HEK293 (cell line): ENCODE results near the gene MRPS24.

ENCODE experiments used
- KLF7 ChIP-seq: fragments of 450-650 bp; formaldehyde crosslinking; IDR thresholded peaks from 2 replicates; pipeline ENCODE4 v1.5.1; 2016; ENCODE audit warnings: missing biosample characterization, missing genetic modification characterization, borderline replicate concordance
- MYNN ChIP-seq: fragments of 450-650 bp; formaldehyde crosslinking; IDR thresholded peaks from 2 replicates; pipeline ENCODE4 v1.5.1; 2016; ENCODE audit warnings: missing biosample characterization, missing genetic modification characterization, borderline replicate concordance
- SALL2 ChIP-seq: fragments of 450-650 bp; formaldehyde crosslinking; IDR thresholded peaks from 2 replicates; pipeline ENCODE4 v1.5.0; 2017; ENCODE audit warnings: missing biosample characterization, mild to moderate bottlenecking, missing genetic modification characterization, borderline replicate concordance
- SCRT2 ChIP-seq: fragments of 450-650 bp; formaldehyde crosslinking; IDR thresholded peaks from 2 replicates; pipeline ENCODE4 v1.5.1; 2016; ENCODE audit warnings: missing biosample characterization, missing genetic modification characterization
- TRIM28 ChIP-seq: IDR thresholded peaks from 2 replicates; pipeline ENCODE4 v1.6.1; 2011; ENCODE audit warnings: low read length, control low read depth, borderline replicate concordance
- ZBTB20 ChIP-seq: fragments of 450-650 bp; formaldehyde crosslinking; IDR thresholded peaks from 2 replicates; pipeline ENCODE4 v1.5.1; 2016; ENCODE audit warnings: missing biosample characterization, missing genetic modification characterization
- ZBTB8A ChIP-seq: fragments of 450-650 bp; formaldehyde crosslinking; IDR thresholded peaks from 2 replicates; pipeline ENCODE4 v1.5.1; 2016; ENCODE audit warnings: missing biosample characterization, missing genetic modification characterization
- ZNF133 ChIP-seq: fragments of 450-650 bp; formaldehyde crosslinking; IDR thresholded peaks from 2 replicates; pipeline ENCODE4 v1.5.1; 2016; ENCODE audit warnings: missing biosample characterization, missing genetic modification characterization
- ZNF169 ChIP-seq: fragments of 450-650 bp; formaldehyde crosslinking; IDR thresholded peaks from 2 replicates; pipeline ENCODE4 v1.5.1; 2016; ENCODE audit warnings: missing biosample characterization, missing genetic modification characterization
- ZNF175 ChIP-seq: fragments of 450-650 bp; formaldehyde crosslinking; IDR thresholded peaks from 2 replicates; pipeline ENCODE4 v1.5.1; 2016; ENCODE audit warnings: missing biosample characterization, missing genetic modification characterization
- ZNF19 ChIP-seq: fragments of 450-650 bp; formaldehyde crosslinking; IDR thresholded peaks from 2 replicates; pipeline ENCODE4; 2016; ENCODE audit warnings: missing biosample characterization, missing genetic modification characterization, low read depth
- ZNF202 ChIP-seq: fragments of 450-650 bp; formaldehyde crosslinking; IDR thresholded peaks from 2 replicates; pipeline ENCODE4 v1.5.1; 2016; ENCODE audit warnings: missing biosample characterization, missing genetic modification characterization, borderline replicate concordance
- ZNF211 ChIP-seq: fragments of 450-650 bp; formaldehyde crosslinking; IDR thresholded peaks from 2 replicates; pipeline ENCODE4 v1.5.1; 2016; ENCODE audit warnings: low read depth, missing biosample characterization, missing genetic modification characterization
- ZNF266 ChIP-seq: fragments of 450-650 bp; formaldehyde crosslinking; IDR thresholded peaks from 2 replicates; pipeline ENCODE4 v1.5.1; 2016; ENCODE audit warnings: missing biosample characterization, missing genetic modification characterization, low read depth
- ZNF302 ChIP-seq: fragments of 450-650 bp; formaldehyde crosslinking; IDR thresholded peaks from 2 replicates; pipeline ENCODE4 v1.5.1; 2016; ENCODE audit warnings: missing biosample characterization, missing genetic modification characterization, low read depth
- ZNF311 ChIP-seq: fragments of 450-650 bp; formaldehyde crosslinking; IDR thresholded peaks from 2 replicates; pipeline ENCODE4 v1.5.1; 2017; ENCODE audit warnings: missing biosample characterization, missing genetic modification characterization, borderline replicate concordance
- ZNF341 ChIP-seq: fragments of 450-650 bp; formaldehyde crosslinking; IDR thresholded peaks from 2 replicates; pipeline ENCODE4; 2016; ENCODE audit warnings: low read depth, missing biosample characterization, missing genetic modification characterization
- ZNF404 ChIP-seq: fragments of 450-650 bp; formaldehyde crosslinking; IDR thresholded peaks from 2 replicates; pipeline ENCODE4 v1.5.1; 2017; ENCODE audit warnings: missing biosample characterization, missing genetic modification characterization
- ZNF423 ChIP-seq: fragments of 450-650 bp; formaldehyde crosslinking; IDR thresholded peaks from 2 replicates; pipeline ENCODE4 v1.5.1; 2016; ENCODE audit warnings: missing biosample characterization, missing genetic modification characterization
- ZNF510 ChIP-seq: fragments of 450-650 bp; formaldehyde crosslinking; IDR thresholded peaks from 2 replicates; pipeline ENCODE4 v1.5.1; 2018; ENCODE audit warnings: mild to moderate bottlenecking, missing genetic modification characterization, missing biosample characterization; ENCODE audit not compliant: insufficient replicate concordance
- ZNF544 ChIP-seq: fragments of 450-650 bp; formaldehyde crosslinking; IDR thresholded peaks from 2 replicates; pipeline ENCODE4 v1.5.0; 2017; ENCODE audit warnings: missing biosample characterization, missing genetic modification characterization
- ZNF558 ChIP-seq: fragments of 450-650 bp; formaldehyde crosslinking; IDR thresholded peaks from 2 replicates; pipeline ENCODE4 v1.5.1; 2016; ENCODE audit warnings: missing biosample characterization, missing genetic modification characterization
- ZNF660 ChIP-seq: fragments of 450-650 bp; IDR thresholded peaks from 2 replicates; pipeline ENCODE4 v1.5.1; 2018; ENCODE audit warnings: missing biosample characterization, mild to moderate bottlenecking, missing genetic modification characterization
- ZNF747 ChIP-seq: fragments of 450-650 bp; formaldehyde crosslinking; IDR thresholded peaks from 2 replicates; pipeline ENCODE4 v1.5.1; 2016; ENCODE audit warnings: missing biosample characterization, missing genetic modification characterization
- ZNF76 ChIP-seq: fragments of 450-650 bp; formaldehyde crosslinking; IDR thresholded peaks from 2 replicates; pipeline ENCODE4; 2016; ENCODE audit warnings: low read depth, missing biosample characterization, missing genetic modification characterization, borderline replicate concordance
- ZNF777 ChIP-seq: fragments of 450-650 bp; formaldehyde crosslinking; IDR thresholded peaks from 2 replicates; pipeline ENCODE4 v1.5.1; 2017; ENCODE audit warnings: missing biosample characterization, missing genetic modification characterization, borderline replicate concordance
- ZNF843 ChIP-seq: fragments of 450-650 bp; formaldehyde crosslinking; IDR thresholded peaks from 2 replicates; pipeline ENCODE4 v1.5.1; 2016; ENCODE audit warnings: missing biosample characterization, missing genetic modification characterization
- TF ChIP-seq, protein P1 (sequence below): fragments of 450-650 bp; formaldehyde crosslinking; IDR thresholded peaks from 2 replicates; pipeline ENCODE4 v1.5.1; 2017; ENCODE audit warnings: missing biosample characterization, missing genetic modification characterization
- TF ChIP-seq, protein P2 (sequence below): fragments of 450-650 bp; formaldehyde crosslinking; IDR thresholded peaks from 2 replicates; pipeline ENCODE4; 2016; ENCODE audit warnings: missing biosample characterization, missing genetic modification characterization
- TF ChIP-seq, protein P3 (sequence below): fragments of 450-650 bp; formaldehyde crosslinking; IDR thresholded peaks from 2 replicates; pipeline ENCODE4 v1.5.1; 2016; ENCODE audit warnings: missing biosample characterization, missing genetic modification characterization, low read depth
- TF ChIP-seq, protein P4 (sequence below): fragments of 450-650 bp; formaldehyde crosslinking; IDR thresholded peaks from 2 replicates; pipeline ENCODE4 v1.5.1; 2016; ENCODE audit warnings: missing biosample characterization, missing genetic modification characterization
- TF ChIP-seq, protein P5 (sequence below): fragments of 450-650 bp; IDR thresholded peaks from 2 replicates; pipeline ENCODE4 v1.5.1; 2018; ENCODE audit warnings: missing biosample characterization, missing genetic modification characterization

MRPS24 gene

DNA sequence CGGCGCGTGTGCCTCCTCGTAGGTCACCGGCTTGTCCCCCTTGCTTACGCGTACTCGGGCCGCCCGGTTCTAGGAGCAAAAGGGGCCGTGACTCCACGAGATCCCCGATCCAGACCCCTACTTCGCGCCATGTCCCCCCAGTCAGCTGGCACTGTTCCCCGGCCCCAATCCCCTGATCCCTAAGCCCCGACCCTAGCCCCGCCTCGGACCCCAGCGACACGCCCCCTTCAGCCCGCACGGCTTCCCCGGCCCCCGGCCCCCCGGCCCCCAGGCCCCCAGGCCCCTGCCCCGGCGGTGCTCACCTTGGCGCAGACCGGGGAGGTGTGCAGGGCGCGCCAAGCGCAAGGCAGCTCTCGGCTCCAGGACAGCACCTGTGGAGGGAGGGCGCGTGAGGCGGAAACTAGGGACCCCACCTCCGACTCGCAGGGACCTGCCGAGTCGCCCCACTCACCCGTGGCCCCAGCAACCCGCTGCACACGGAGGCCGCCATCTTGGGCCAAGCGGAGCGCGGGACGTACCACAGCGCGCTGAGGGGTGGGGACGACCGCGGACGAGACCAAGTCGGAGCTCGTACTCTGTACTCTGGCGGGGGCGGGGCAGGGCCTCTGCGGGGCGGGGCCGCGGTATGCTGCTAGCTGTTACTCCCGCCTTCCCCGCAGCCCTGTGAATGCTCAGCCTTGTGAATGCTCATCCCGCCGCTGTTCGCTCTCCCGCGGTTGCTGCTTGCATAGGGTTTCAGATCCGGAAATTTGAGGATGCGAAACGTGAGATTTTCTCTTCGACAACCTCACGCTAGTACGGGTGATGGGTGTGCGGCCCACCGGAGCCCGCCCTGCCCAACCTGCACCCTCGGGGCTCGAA is at the start of gene MRPS24 (continued):
- no peak for TF ChIP-seq ZNF211 (tag by site-specific recombination)
- TF ChIP-seq ZNF169 (tag by site-specific recombination): no peak
- TF ChIP-seq KLF7 (tag by site-specific recombination): no peak
- TF ChIP-seq ZNF311 (tag by site-specific recombination): no peak
- TF ChIP-seq, protein P1, sequence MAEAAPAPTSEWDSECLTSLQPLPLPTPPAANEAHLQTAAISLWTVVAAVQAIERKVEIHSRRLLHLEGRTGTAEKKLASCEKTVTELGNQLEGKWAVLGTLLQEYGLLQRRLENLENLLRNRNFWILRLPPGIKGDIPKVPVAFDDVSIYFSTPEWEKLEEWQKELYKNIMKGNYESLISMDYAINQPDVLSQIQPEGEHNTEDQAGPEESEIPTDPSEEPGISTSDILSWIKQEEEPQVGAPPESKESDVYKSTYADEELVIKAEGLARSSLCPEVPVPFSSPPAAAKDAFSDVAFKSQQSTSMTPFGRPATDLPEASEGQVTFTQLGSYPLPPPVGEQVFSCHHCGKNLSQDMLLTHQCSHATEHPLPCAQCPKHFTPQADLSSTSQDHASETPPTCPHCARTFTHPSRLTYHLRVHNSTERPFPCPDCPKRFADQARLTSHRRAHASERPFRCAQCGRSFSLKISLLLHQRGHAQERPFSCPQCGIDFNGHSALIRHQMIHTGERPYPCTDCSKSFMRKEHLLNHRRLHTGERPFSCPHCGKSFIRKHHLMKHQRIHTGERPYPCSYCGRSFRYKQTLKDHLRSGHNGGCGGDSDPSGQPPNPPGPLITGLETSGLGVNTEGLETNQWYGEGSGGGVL (tag by site-specific recombination): no peak
- TF ChIP-seq ZNF558: no peak
- TF ChIP-seq ZNF510 (tag by site-specific recombination): no peak
- no peak for TF ChIP-seq ZNF747
- TF ChIP-seq, protein P2, sequence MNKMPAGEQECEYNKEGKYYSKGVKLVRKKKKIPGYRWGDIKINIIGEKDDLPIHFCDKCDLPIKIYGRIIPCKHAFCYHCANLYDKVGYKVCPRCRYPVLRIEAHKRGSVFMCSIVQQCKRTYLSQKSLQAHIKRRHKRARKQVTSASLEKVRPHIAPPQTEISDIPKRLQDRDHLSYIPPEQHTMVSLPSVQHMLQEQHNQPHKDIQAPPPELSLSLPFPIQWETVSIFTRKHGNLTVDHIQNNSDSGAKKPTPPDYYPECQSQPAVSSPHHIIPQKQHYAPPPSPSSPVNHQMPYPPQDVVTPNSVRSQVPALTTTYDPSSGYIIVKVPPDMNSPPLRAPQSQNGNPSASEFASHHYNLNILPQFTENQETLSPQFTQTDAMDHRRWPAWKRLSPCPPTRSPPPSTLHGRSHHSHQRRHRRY (tag by site-specific recombination): no peak
- TF ChIP-seq ZNF544 (tag by site-specific recombination): no peak
- TF ChIP-seq ZNF133 (tag by site-specific recombination): no peak
- TF ChIP-seq, protein P3, sequence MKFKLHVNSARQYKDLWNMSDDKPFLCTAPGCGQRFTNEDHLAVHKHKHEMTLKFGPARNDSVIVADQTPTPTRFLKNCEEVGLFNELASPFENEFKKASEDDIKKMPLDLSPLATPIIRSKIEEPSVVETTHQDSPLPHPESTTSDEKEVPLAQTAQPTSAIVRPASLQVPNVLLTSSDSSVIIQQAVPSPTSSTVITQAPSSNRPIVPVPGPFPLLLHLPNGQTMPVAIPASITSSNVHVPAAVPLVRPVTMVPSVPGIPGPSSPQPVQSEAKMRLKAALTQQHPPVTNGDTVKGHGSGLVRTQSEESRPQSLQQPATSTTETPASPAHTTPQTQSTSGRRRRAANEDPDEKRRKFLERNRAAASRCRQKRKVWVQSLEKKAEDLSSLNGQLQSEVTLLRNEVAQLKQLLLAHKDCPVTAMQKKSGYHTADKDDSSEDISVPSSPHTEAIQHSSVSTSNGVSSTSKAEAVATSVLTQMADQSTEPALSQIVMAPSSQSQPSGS: no peak
- no peak; the same call in 1 of the 2 replicates for TF ChIP-seq SCRT2
- peak; percentile 67; the same call in 1 of the 2 replicates for TF ChIP-seq ZNF202
- TF ChIP-seq ZNF175 (tag by site-specific recombination): no peak
- no peak for TF ChIP-seq ZNF266 (tag by site-specific recombination)
- TF ChIP-seq MYNN (tag by site-specific recombination): no peak
- TF ChIP-seq ZBTB8A (tag by site-specific recombination): peak; percentile 83
- TF ChIP-seq, protein P4, sequence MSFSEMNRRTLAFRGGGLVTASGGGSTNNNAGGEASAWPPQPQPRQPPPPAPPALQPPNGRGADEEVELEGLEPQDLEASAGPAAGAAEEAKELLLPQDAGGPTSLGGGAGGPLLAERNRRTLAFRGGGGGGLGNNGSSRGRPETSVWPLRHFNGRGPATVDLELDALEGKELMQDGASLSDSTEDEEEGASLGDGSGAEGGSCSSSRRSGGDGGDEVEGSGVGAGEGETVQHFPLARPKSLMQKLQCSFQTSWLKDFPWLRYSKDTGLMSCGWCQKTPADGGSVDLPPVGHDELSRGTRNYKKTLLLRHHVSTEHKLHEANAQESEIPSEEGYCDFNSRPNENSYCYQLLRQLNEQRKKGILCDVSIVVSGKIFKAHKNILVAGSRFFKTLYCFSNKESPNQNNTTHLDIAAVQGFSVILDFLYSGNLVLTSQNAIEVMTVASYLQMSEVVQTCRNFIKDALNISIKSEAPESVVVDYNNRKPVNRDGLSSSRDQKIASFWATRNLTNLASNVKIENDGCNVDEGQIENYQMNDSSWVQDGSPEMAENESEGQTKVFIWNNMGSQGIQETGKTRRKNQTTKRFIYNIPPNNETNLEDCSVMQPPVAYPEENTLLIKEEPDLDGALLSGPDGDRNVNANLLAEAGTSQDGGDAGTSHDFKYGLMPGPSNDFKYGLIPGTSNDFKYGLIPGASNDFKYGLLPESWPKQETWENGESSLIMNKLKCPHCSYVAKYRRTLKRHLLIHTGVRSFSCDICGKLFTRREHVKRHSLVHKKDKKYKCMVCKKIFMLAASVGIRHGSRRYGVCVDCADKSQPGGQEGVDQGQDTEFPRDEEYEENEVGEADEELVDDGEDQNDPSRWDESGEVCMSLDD (tag by site-specific recombination): peak; percentile 43; the same call in 1 of the 2 replicates
- TF ChIP-seq ZNF843 (tag by site-specific recombination): no peak
- TF ChIP-seq SALL2 (tag by site-specific recombination): no peak
- TF ChIP-seq ZNF660 (tag by site-specific recombination): peak; percentile 67
- TF ChIP-seq ZNF404 (tag by site-specific recombination): no peak
- TF ChIP-seq ZNF302 (tag by site-specific recombination): no peak
- no peak for TF ChIP-seq ZNF777
- peak; percentile 38; the same call in 1 of the 2 replicates for TF ChIP-seq ZNF76 (tag by site-specific recombination)
- TF ChIP-seq, protein P5, sequence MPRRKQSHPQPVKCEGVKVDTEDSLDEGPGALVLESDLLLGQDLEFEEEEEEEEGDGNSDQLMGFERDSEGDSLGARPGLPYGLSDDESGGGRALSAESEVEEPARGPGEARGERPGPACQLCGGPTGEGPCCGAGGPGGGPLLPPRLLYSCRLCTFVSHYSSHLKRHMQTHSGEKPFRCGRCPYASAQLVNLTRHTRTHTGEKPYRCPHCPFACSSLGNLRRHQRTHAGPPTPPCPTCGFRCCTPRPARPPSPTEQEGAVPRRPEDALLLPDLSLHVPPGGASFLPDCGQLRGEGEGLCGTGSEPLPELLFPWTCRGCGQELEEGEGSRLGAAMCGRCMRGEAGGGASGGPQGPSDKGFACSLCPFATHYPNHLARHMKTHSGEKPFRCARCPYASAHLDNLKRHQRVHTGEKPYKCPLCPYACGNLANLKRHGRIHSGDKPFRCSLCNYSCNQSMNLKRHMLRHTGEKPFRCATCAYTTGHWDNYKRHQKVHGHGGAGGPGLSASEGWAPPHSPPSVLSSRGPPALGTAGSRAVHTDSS: no peak
- TF ChIP-seq ZNF19 (tag by site-specific recombination): no peak
- no peak for TF ChIP-seq ZNF423 (tag by site-specific recombination)
- TF ChIP-seq ZNF341: peak; percentile 95
- peak; percentile 55; the same call in 1 of the 2 replicates for TF ChIP-seq ZBTB20 (tag by site-specific recombination)
- no peak for TF ChIP-seq TRIM28
